Brain microvascular endothelial cell (primary cell): ENCODE results near the gene KDM4D.
A peak's percentile ranks its signal among the peaks of the same experiment; 100 is the strongest.

Experiments used
- DNase-seq: peaks from one replicate; pipeline ENCODE4 v3.0.0-alpha.2; 2020
- H3K27ac ChIP-seq: fragments of 250-450 bp; sonication (Bioruptor Pico); 2 replicates; pipeline ENCODE4 v1.5.1; 2020; ENCODE audit warnings: mild to moderate bottlenecking, moderate library complexity
- H3K27me3 ChIP-seq: fragments of 250-450 bp; sonication (Bioruptor Pico); replicated peaks from 2 replicates; pipeline ENCODE4 v1.5.1; 2020; ENCODE audit warnings: mild to moderate bottlenecking
- H3K36me3 ChIP-seq: fragments of 250-450 bp; sonication (Bioruptor Pico); replicated peaks from 2 replicates; pipeline ENCODE4 v1.5.1; 2020; ENCODE audit warnings: mild to moderate bottlenecking
- H3K4me3 ChIP-seq: 2 replicates; pipeline ENCODE4 v1.5.1; 2011; ENCODE audit warnings: low read depth, mild to moderate bottlenecking, control low read depth, low read length, moderate library complexity
- CTCF ChIP-seq: IDR thresholded peaks from 2 replicates; pipeline ENCODE4 v1.5.1; 2011; ENCODE audit warnings: low read depth, mild to moderate bottlenecking, moderate library complexity, low read length, control low read depth, inconsistent platforms; ENCODE audit errors: missing control alignments
- in situ Hi-C: cut with HindIII; loops from 2 replicates; pipeline ENCODE4 v1.10.0; 2017; ENCODE audit warnings: low sequenced_read_pairs, low pct_ligation_motif_present

KDM4D gene

GRCh38 chr11:94934846-94935245, 38.7 kb upstream of the KDM4D start:
- in situ Hi-C loops, result no loop called here
- no peak for DNase-seq
- H3K27ac ChIP-seq, result peak overlapping the region; percentile 92

GRCh38 chr11:94938095-94939055, 35.1 kb upstream of the KDM4D start:
- Histone ChIP-seq H3K27ac (peak overlapping the region; percentile 37), H3K27me3 (no peaks in the 10 kb centered on the region), H3K4me3 (no peak overlapping the region), H3K36me3 (no peaks in the 10 kb centered on the region)
- TF ChIP-seq CTCF, result no peak
- DNase-seq, result peak; percentile 91
- in situ Hi-C loops, result no loop called here

More at GRCh38 chr11:94934846-94935245, 38.7 kb upstream of the KDM4D start:
- Histone ChIP-seq H3K36me3 (no peaks in the 10 kb centered on the region), H3K4me3 (no peak overlapping the region), H3K27me3 (no peaks in the 10 kb centered on the region)
- TF ChIP-seq CTCF, result no peak

- no peak for DNase-seq
- in situ Hi-C loops, result no loop called here
- H3K27ac ChIP-seq, result no peak overlapping the region
Observed at GRCh38 chr11:94939346-94939745, 34.2 kb upstream of the KDM4D start.

GRCh38 chr11:94941131-94941530, 32.4 kb upstream of the KDM4D start:
- Histone ChIP-seq H3K36me3 (no peaks in the 10 kb centered on the region), H3K27me3 (no peaks in the 10 kb centered on the region), H3K27ac (no peak overlapping the region), H3K4me3 (no peak overlapping the region)
- in situ Hi-C loops, result no loop called here
- DNase-seq, result no peak
- no peak for TF ChIP-seq CTCF

More at GRCh38 chr11:94939346-94939745, 34.2 kb upstream of the KDM4D start:
- TF ChIP-seq CTCF, result no peak
- Histone ChIP-seq H3K36me3 (no peaks in the 10 kb centered on the region), H3K27me3 (no peaks in the 10 kb centered on the region), H3K4me3 (no peak overlapping the region)

GRCh38 chr11:94946812-94947211, 26.7 kb upstream of the KDM4D start:
- in situ Hi-C loops, result no loop called here
- no peak for TF ChIP-seq CTCF
- no peaks in the 10 kb centered on the region for H3K36me3 ChIP-seq
- no peak overlapping the region for H3K4me3 ChIP-seq
- no peak for DNase-seq
- H3K27me3 ChIP-seq, result no peaks in the 10 kb centered on the region
- no peak overlapping the region for H3K27ac ChIP-seq
